ENCODE results near the gene MBD1. TPM values are rescaled to one million over a fixed set of nuclear protein-coding genes. Genes with fewer than 3 reads are reported as not detected.

The MBD1 gene
- total and polyA plus RNA-seq, 10 of the 15 experiments (the other 5 are each of a cell fraction or from before 2014, with no cell fraction given) = 8.4 to 97.7 (median 59.9) TPM

- H4K20me1 ChIP-seq (ENCODE audit: control insufficient read depth, insufficient read depth) = no peaks in the 10 kb centered on the region
- H3K27ac ChIP-seq (ENCODE audit: control insufficient read depth, insufficient read depth) = peak overlapping the region; percentile 95
- CTCF ChIA-PET = interaction anchor here (1.0 to 6.6 kb wide), 6 partner anchors 10 to 94 kb away, joined by 3 to 83 read pairs (median 5); partner anchors contain the start of gene MBD1
- 0% methylated on average over 2 of the region's 2 CpGs for WGBS (ENCODE audit: insufficient coverage, insufficient replicate concordance, low lambda C conversion rate, missing lambda C conversion rate)
- SMC1A ChIA-PET (ENCODE audit: uncharacterized antibody, unreplicated experiment) = interaction anchor here (1.1 to 8.7 kb wide), 7 partner anchors 15 to 214 kb away, joined by 3 to 145 read pairs (median 13); no protein-coding TSS in a partner anchor
- no peaks in the 10 kb centered on the region for H3K27me3 ChIP-seq (replicated peaks in 1 of 2; ENCODE audit: control insufficient read depth in 2 of 2, insufficient read depth in 2 of 2, low read length in 1 of 2)
- H3K9me3 ChIP-seq (replicated peaks; ENCODE audit: control insufficient read depth, insufficient read depth, low read length) = peaks cover 9% of the 10 kb centered on the region
- H3K9ac ChIP-seq (ENCODE audit: control insufficient read depth, insufficient read depth, low read length) = peak overlapping the region; percentile 40; the same call in 1 of the 2 replicates
- H3K4me3 ChIP-seq = no peak overlapping the region
- no peak overlapping the region for H2AFZ ChIP-seq (ENCODE audit: control insufficient read depth, low read depth, low read length)
- DNase-seq (ENCODE audit: low read depth, low spot score) = peak; percentile 73
- in situ Hi-C loops (cut with MboI) = no loop called here
- peak; percentile 48 for ATAC-seq
- peaks cover 73% of the 10 kb centered on the region for H3K4me1 ChIP-seq (ENCODE audit: control insufficient read depth, insufficient read depth, low read length)
- intact Hi-C loops (cut with micrococcal nuclease; ENCODE audit: unreplicated experiment) = no loop called here
- no peaks in the 10 kb centered on the region for H3K36me3 ChIP-seq (ENCODE audit: control insufficient read depth in 2 of 2, insufficient read depth in 2 of 2, low read length in 1 of 2)
- H3K4me2 ChIP-seq (ENCODE audit: control insufficient read depth, insufficient read depth) = peak overlapping the region; percentile 85
- no peaks in the 10 kb centered on the region for H3K79me2 ChIP-seq (ENCODE audit: control insufficient read depth, insufficient read depth, low read length)
- RAD21 ChIA-PET (ENCODE audit: unreplicated experiment) = interaction anchor here (0.6 to 6.6 kb wide), 5 partner anchors 13 to 175 kb away, joined by 3 to 125 read pairs (median 4); partner anchors contain the start of gene MBD1
- no peak for FAIRE-seq
- BruUV-seq (replicated peaks) = no TSS peak
- POLR2A ChIA-PET = interaction anchor here (0.5 to 4.5 kb wide), 4 partner anchors 14 to 68 kb away, joined by 3 to 32 read pairs (median 10); partner anchors contain the start of gene MBD1
- TF ChIP-seq ZZZ3 (IDR thresholded peaks at IDR 0.05; ENCODE audit: control insufficient read depth, insufficient read length, low read depth) (no peak), NKRF (conservative IDR thresholded peaks at IDR 0.05) (peak; percentile 76), IKZF1 (conservative IDR thresholded peaks at IDR 0.05) (peak; percentile 91), JUNB (IDR thresholded peaks at IDR 0.05) (peak; percentile 84), MXI1 (IDR thresholded peaks at IDR 0.05; ENCODE audit: low read depth, low read length) (0 out of 2 replicates have a peak, but pooled peaks have one; percentile 31), IKZF2 (IDR thresholded peaks at IDR 0.05) (peak; percentile 85 to 87), CREB1 (IDR thresholded peaks at IDR 0.05; ENCODE audit: low read depth) (0 out of 2 replicates have a peak, but pooled peaks have one; percentile 58), MLLT1 (IDR thresholded peaks at IDR 0.05) (peak; percentile 23; the same call in 1 of the 2 replicates), E2F8 (IDR thresholded peaks at IDR 0.05; ENCODE audit: low read depth, partially characterized antibody) (no peak), BHLHE40 (IDR thresholded peaks at IDR 0.05; ENCODE audit: borderline replicate concordance in 1 of 2, low read depth in 2 of 2, low read length in 1 of 2) (peak in 1 of 2 experiments; percentile 25; a peak in 1 of 4 replicates), NBN (IDR thresholded peaks at IDR 0.05) (peak; percentile 91), ZNF687 (IDR thresholded peaks at IDR 0.05) (peak; percentile 59; the same call in 1 of the 2 replicates)
Measured at GRCh38 chr18:50313031-50313607, 31.8 kb upstream of the MBD1 start.

Data from GM12878 (cell line).